ENCODE data around the gene C19orf18. TPM values are rescaled to one million over a fixed set of nuclear protein-coding genes. Genes with fewer than 3 reads are reported as not detected.
A peak's percentile ranks its signal among the peaks of the same experiment; 100 is the strongest.

The C19orf18 gene
- total RNA-seq (ENCODE audit: low replicate concordance) = 0.49 TPM in 1 of 2 replicates, not detected in the other

GRCh38 chr19:57974434-57974833, at the start of gene C19orf18:
C19orf18 (minus strand) TSS chr19:57974534; CDS start chr19:57974432, 102 bp downstream.
- H3K4me3 ChIP-seq (ENCODE audit: low read depth, low read length) = no peak within 1 kb of the TSS
- no peak for DNase-seq (ENCODE audit: low read depth)
- TF ChIP-seq CTCF (IDR thresholded peaks at IDR 0.05; ENCODE audit: insufficient read depth, low read length) = no peak

GRCh38 chr19:58022283-58022660, 47.9 kb upstream of the C19orf18 start:
- no peak for DNase-seq (ENCODE audit: low read depth)
- TF ChIP-seq CTCF (IDR thresholded peaks at IDR 0.05; ENCODE audit: insufficient read depth, low read length) = no peak
- no peak overlapping the region for H3K4me3 ChIP-seq (ENCODE audit: low read depth, low read length)

- H3K4me3 ChIP-seq (ENCODE audit: low read depth, low read length) = no peak overlapping the region
- peak; percentile 40 for DNase-seq (ENCODE audit: low read depth)
Measured at GRCh38 chr19:58021541-58022282, 47.4 kb upstream of the C19orf18 start.

GRCh38 chr19:58020129-58020528, 45.8 kb upstream of the C19orf18 start:
- TF ChIP-seq CTCF (IDR thresholded peaks at IDR 0.05; ENCODE audit: insufficient read depth, low read length) = no peak
- no peak overlapping the region for H3K4me3 ChIP-seq (ENCODE audit: low read depth, low read length)
- DNase-seq (ENCODE audit: low read depth) = no peak

More at GRCh38 chr19:58021541-58022282, 47.4 kb upstream of the C19orf18 start:
- TF ChIP-seq CTCF (IDR thresholded peaks at IDR 0.05; ENCODE audit: insufficient read depth, low read length) = peak; percentile 29

- no peak for DNase-seq (ENCODE audit: low read depth)
- no peak overlapping the region for H3K4me3 ChIP-seq (ENCODE audit: low read depth, low read length)
- TF ChIP-seq CTCF (IDR thresholded peaks at IDR 0.05; ENCODE audit: insufficient read depth, low read length) = no peak
Measured at GRCh38 chr19:58014141-58014540, 39.8 kb upstream of the C19orf18 start.

- no peak for DNase-seq (ENCODE audit: low read depth)
- TF ChIP-seq CTCF (IDR thresholded peaks at IDR 0.05; ENCODE audit: insufficient read depth, low read length) = no peak
- H3K4me3 ChIP-seq (ENCODE audit: low read depth, low read length) = no peak overlapping the region
Measured at GRCh38 chr19:58010507-58010906, 36.2 kb upstream of the C19orf18 start.

Measured in fibroblast of the aortic adventitia (primary cell).